Kidney (tissue), 14 donors: ENCODE measurements around the gene ADIRF. TPM values are rescaled to one million over a fixed set of nuclear protein-coding genes. Genes with fewer than 3 reads are reported as not detected.
A peak's percentile ranks its signal among the peaks of the same experiment; 100 is the strongest.

ENCODE experiments used
- DNase-seq, 5 donors: peaks; one replicate each; pipeline ENCODE4 v3.0.0-alpha.2; 2013 to 2020
- FAIRE-seq: peaks from 2 replicates; lab custom pipeline; 2012; peaks lifted over from hg19 to GRCh38; lab: Jason Lieb, UNC
- H3K27ac ChIP-seq, 2 donors: one replicate each; pipeline ENCODE4 v1.7.0; 2013; ENCODE audit warnings: low read depth in 2 of 2, low read length in 2 of 2, inconsistent platforms in 1 of 2
- H3K27me3 ChIP-seq: one replicate; pipeline ENCODE4 v1.7.1; 2013; ENCODE audit warnings: low read length, inconsistent platforms; ENCODE audit not compliant: control insufficient read depth, insufficient read depth
- H3K36me3 ChIP-seq, 3 donors: one replicate each; pipeline versions ENCODE4 v1.7.0 to v1.7.1; 2013; ENCODE audit warnings: low read length in 3 of 3, control low read depth in 1 of 3, inconsistent platforms in 1 of 3; ENCODE audit not compliant: insufficient read depth in 3 of 3, control insufficient read depth in 2 of 3
- H3K4me1 ChIP-seq, 3 donors: one replicate each; pipeline versions ENCODE4 v1.7.0 to v1.7.1; 2013; ENCODE audit warnings: low read length in 3 of 3, inconsistent platforms in 1 of 3, low read depth in 1 of 3; ENCODE audit not compliant: control insufficient read depth in 2 of 3, insufficient read depth in 2 of 3
- H3K4me3 ChIP-seq, 3 donors: one replicate each; pipeline versions ENCODE4 v1.7.0 to v1.8.1; 2013; ENCODE audit warnings: low read length in 3 of 3, control low read depth in 1 of 3, inconsistent platforms in 1 of 3
- H3K9ac ChIP-seq, 3 donors: one replicate each; pipeline versions ENCODE4 v1.7.0 to v1.7.1; 2013; ENCODE audit warnings: low read length in 3 of 3, control low read depth in 1 of 3, inconsistent platforms in 1 of 3
- H3K9me3 ChIP-seq, 3 donors: one replicate each; pipeline versions ENCODE4 v1.7.0 to v1.7.1; 2013; ENCODE audit warnings: low read length in 3 of 3, control low read depth in 1 of 3, inconsistent platforms in 1 of 3; ENCODE audit not compliant: control insufficient read depth in 2 of 3, insufficient read depth in 1 of 3
- intact Hi-C: fragments of 100-400 bp; cut with DNase I; formaldehyde crosslinking; loops from one replicate; pipeline ENCODE4 v1.11.1; 2022
- polyA plus RNA-seq: library from polyadenylated mRNA; stranded (reverse); fragments of 350-450 nt; fragmentation: Illumina TruSeq; extraction: RNeasy Lipid Tissue Mini Kit (QIAGEN cat#74804); gene quantifications from one replicate; pipeline ENCODE4 v1.2.3, GENCODE V29; 2014; ENCODE audit warnings: low read depth, low replicate concordance; ENCODE audit not compliant: insufficient read depth
- total RNA-seq: library from RNA; stranded (reverse); fragmentation: NEBNext Ultra II Directional; extraction: Animal tissue kit (Norgen Biotek cat#: 25700); gene quantifications from one replicate; pipeline ENCODE4 v1.2.1, GENCODE V29; 2021
- TF ChIP-seq, protein P1 (sequence below): IDR thresholded peaks from 3 replicates; pipeline ENCODE4 v1.5.1; 2012; ENCODE audit warnings: mild to moderate bottlenecking, moderate library complexity, borderline replicate concordance; ENCODE audit not compliant: insufficient read depth; ENCODE audit errors: extremely low read depth
- donor health status: control.
- donor health status: control.
- donor health status: control.
- donor health status: control.
- donor health status: control.
- donor health status: DM: yes; HTN: yes; CAD: no.
- donor health status: Normal renal cell carcinoma (clear cell type).

The ADIRF gene
- total and polyA plus RNA-seq, 2 donors from 2014 or later: 357 to 897 TPM

DNA sequence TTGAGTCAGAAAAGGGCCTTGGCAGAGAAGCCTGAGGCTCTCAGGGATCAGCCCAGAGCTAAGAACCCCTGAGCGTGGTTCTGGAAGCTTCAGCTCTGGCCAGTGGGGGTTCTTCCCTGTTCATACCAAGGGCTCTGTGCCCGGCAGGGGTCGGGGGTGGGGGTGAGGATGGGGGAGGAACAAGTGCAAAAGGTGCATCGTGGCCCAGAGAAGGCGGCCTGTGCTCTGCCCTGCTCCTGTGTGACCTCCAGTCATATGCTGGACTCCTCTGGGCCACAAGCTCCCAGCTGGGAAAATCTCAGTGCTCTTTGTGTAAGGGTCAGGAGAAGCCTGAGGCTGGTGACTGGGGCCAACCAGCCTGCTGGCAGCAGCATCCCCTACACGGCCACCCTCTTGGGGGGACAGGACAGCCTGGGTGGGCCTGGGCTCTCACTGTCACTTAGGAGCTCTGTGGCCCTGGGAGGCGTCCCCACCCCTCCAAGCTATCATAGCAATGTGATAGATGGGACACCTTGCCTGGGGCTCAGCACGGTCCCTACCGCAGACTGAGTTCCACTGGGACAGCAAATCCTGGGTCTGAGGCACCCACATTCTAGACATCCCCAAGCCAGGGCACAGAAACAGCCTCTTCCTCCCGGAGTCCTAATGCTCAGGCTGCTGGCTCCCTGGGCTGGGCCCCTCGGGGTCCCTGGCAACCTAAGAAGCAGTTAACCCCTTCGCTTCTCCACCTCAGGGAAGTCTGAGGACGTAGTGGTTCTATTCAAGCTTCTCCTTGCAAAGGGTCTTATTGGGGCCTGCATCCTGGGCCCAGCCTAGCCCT lies 13.4 kb upstream of the ADIRF start:
- Histone ChIP-seq H3K4me3 (peak overlapping the region in 2 of 3 donors; percentile 45 to 49), H3K9me3 (peaks cover 0 to 2% (median 0%) of the 10 kb centered on the region in 3 donors), H3K9ac (peak overlapping the region in 2 of 3 donors; percentile 48 to 56), H3K27me3 (no peaks in the 10 kb centered on the region), H3K27ac (peak overlapping the region; percentile 93), H3K36me3 (no peaks in the 10 kb centered on the region), H3K4me1 (peaks cover 0 to 40% (median 13%) of the 10 kb centered on the region in 3 donors)
- TF ChIP-seq, protein P1, sequence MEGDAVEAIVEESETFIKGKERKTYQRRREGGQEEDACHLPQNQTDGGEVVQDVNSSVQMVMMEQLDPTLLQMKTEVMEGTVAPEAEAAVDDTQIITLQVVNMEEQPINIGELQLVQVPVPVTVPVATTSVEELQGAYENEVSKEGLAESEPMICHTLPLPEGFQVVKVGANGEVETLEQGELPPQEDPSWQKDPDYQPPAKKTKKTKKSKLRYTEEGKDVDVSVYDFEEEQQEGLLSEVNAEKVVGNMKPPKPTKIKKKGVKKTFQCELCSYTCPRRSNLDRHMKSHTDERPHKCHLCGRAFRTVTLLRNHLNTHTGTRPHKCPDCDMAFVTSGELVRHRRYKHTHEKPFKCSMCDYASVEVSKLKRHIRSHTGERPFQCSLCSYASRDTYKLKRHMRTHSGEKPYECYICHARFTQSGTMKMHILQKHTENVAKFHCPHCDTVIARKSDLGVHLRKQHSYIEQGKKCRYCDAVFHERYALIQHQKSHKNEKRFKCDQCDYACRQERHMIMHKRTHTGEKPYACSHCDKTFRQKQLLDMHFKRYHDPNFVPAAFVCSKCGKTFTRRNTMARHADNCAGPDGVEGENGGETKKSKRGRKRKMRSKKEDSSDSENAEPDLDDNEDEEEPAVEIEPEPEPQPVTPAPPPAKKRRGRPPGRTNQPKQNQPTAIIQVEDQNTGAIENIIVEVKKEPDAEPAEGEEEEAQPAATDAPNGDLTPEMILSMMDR: no peak
- FAIRE-seq (no peak), DNase-seq (peak in 2 of 5 donors; percentile 58 to 67)
- intact Hi-C loops: no loop called here

DNA sequence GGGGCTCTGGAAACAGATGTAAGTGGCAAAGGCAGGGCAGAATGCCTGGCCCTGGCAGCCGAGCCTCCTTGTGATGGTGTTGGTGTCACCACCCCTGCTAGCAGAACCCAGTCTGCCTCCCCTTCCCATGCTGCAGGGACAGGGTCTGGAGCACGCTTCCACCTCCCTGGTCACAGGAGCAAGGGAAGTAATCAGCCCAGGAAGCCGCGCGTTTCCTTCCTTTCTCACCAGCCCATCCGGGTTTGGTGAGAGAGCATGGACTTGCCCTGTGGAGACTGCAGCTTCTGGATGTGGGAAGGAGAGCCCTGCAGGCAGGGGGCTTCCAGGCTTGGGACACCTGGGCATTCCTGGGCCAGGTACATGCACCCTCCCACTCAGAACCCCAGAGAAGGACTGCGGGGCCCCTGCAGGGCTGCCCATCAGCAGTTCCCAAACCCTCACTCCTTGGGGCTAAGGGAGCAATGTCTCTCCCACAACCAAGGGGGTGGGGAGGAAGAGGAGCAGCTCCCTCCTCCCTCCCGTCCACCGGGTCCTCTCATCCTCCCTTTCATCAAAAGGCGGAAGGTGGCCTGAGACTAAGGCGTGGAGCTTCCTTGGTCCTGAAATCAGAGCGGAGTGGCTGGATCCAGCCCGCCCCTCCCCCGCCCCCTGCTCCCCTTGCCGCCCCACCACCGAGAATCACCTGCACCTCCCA lies 12.6 kb upstream of the ADIRF start:
- H3K4me1 ChIP-seq: peaks cover 0 to 43% (median 13%) of the 10 kb centered on the region in 3 donors
- H3K4me3 ChIP-seq: peak overlapping the region in 2 of 3 donors; percentile 49 to 54
- peaks cover 0 to 2% (median 0%) of the 10 kb centered on the region in 3 donors for H3K9me3 ChIP-seq
- H3K36me3 ChIP-seq: no peaks in the 10 kb centered on the region
- peak overlapping the region; percentile 93 for H3K27ac ChIP-seq
- intact Hi-C loops: no loop called here
- DNase-seq (peak in 2 of 5 donors; percentile 49 to 73), FAIRE-seq (no peak)
- peak overlapping the region in 2 of 3 donors; percentile 24 to 56 for H3K9ac ChIP-seq
- TF ChIP-seq, protein P1: no peak
- H3K27me3 ChIP-seq: no peaks in the 10 kb centered on the region

DNA sequence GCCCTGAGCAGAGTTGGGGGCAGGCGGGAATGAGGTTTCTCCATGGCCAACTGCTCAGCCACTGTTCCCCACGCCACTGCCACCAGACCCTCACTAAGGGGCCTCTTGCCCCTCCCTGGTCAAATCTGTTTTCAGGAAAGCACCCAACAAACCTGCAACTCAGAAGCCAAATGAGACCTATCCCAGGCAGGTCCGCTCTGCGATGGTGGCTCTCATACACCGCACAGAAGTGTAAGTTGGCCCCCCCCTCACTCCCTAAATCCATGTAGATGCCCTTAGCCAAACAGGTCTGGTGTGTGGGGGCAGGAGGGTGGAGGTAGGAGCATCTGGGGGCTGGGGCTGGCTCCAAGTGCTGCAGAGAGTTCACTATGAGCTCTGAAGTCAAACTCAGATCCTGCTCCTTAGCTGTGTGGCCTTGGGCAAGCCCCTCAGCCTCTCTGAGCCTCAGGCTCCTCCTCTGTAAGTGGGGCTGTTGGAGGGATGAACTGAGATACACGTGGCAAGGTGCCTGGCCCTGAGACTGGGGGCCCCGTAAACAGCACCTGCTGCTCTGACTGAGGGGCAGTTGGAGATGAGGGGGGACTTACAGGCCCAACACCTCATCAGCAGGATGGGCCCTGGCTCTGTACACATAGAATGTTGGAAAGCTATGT lies 12.0 kb upstream of the ADIRF start:
- DNase-seq (peak in 2 of 5 donors; percentile 39 to 47), FAIRE-seq (no peak)
- Histone ChIP-seq H3K4me3 (peak overlapping the region in 2 of 3 donors; percentile 44 to 54), H3K9me3 (peaks cover 0 to 2% (median 0%) of the 10 kb centered on the region in 3 donors), H3K4me1 (peaks cover 0 to 43% (median 13%) of the 10 kb centered on the region in 3 donors), H3K9ac (peak overlapping the region in 2 of 3 donors; percentile 4 to 5), H3K36me3 (no peaks in the 10 kb centered on the region), H3K27ac (peak overlapping the region; percentile 54 to 87), H3K27me3 (no peaks in the 10 kb centered on the region)
- TF ChIP-seq, protein P1: no peak
- intact Hi-C loops: no loop called here
